HG03342 (cell line): ENCODE data around the gene MORC2.

Source experiments
- ATAC-seq: cut with Tn5 transposase; IDR thresholded peaks from one replicate; pipeline ENCODE4 v1.9.1; 2021; ENCODE audit warnings: mild to moderate bottlenecking, moderate library complexity; ENCODE audit not compliant: unreplicated experiment

The MORC2 gene

GRCh38 chr22:30922151-30922611 lies 46.4 kb downstream of the MORC2 start:
- no peak for ATAC-seq

- no peak for ATAC-seq
These were observed 47.5 kb downstream of the MORC2 start for GRCh38 chr22:30921108-30921507.

- no peak for ATAC-seq
These were observed 48.2 kb downstream of the MORC2 start for GRCh38 chr22:30920407-30920806.

- no peak for ATAC-seq
These were observed 48.6 kb downstream of the MORC2 start for GRCh38 chr22:30919973-30920372.

- ATAC-seq = no peak
These were observed 49.8 kb downstream of the MORC2 start for GRCh38 chr22:30918761-30919160.

GRCh38 chr22:30910358-30910757 lies 58.2 kb downstream of the MORC2 start:
- no peak for ATAC-seq

- no peak for ATAC-seq
These were observed 59.3 kb downstream of the MORC2 start for GRCh38 chr22:30909306-30909705.

- no peak for ATAC-seq
These were observed 60.5 kb downstream of the MORC2 start for GRCh38 chr22:30908051-30908461.

- ATAC-seq = no peak
These were observed 61.6 kb downstream of the MORC2 start for GRCh38 chr22:30906946-30907345.

- ATAC-seq = no peak
These were observed 62.2 kb downstream of the MORC2 start for GRCh38 chr22:30906411-30906810.

- no peak for ATAC-seq
These were observed 62.8 kb downstream of the MORC2 start for GRCh38 chr22:30905696-30906341.

GRCh38 chr22:30903876-30904460 lies 64.6 kb downstream of the MORC2 start:
- ATAC-seq = no peak

- no peak for ATAC-seq
These were observed 65.8 kb downstream of the MORC2 start for GRCh38 chr22:30902496-30903357.

GRCh38 chr22:30894371-30894740 lies 74.2 kb downstream of the MORC2 start:
- ATAC-seq = no peak

GRCh38 chr22:30893434-30894370 lies 74.9 kb downstream of the MORC2 start:
- ATAC-seq = no peak

GRCh38 chr22:30892731-30893221 lies 75.8 kb downstream of the MORC2 start:
- no peak for ATAC-seq

GRCh38 chr22:30892286-30892685 lies 76.3 kb downstream of the MORC2 start:
- ATAC-seq = no peak

- ATAC-seq = no peak
These were observed 76.8 kb downstream of the MORC2 start for GRCh38 chr22:30891781-30892180.

GRCh38 chr22:30891443-30891755 lies 77.2 kb downstream of the MORC2 start:
- no peak for ATAC-seq

GRCh38 chr22:30890686-30891442 lies 77.7 kb downstream of the MORC2 start:
- ATAC-seq = no peak
